GM12801 (cell line): ENCODE measurements around the gene MYL3.

Source experiments
- TF ChIP-seq, protein P1 (sequence below): IDR thresholded peaks from one replicate; pipeline ENCODE4 v1.5.1; 2011; ENCODE audit warnings: control low read depth; ENCODE audit not compliant: insufficient read length; ENCODE audit errors: extremely low read depth

Gene MYL3

DNA sequence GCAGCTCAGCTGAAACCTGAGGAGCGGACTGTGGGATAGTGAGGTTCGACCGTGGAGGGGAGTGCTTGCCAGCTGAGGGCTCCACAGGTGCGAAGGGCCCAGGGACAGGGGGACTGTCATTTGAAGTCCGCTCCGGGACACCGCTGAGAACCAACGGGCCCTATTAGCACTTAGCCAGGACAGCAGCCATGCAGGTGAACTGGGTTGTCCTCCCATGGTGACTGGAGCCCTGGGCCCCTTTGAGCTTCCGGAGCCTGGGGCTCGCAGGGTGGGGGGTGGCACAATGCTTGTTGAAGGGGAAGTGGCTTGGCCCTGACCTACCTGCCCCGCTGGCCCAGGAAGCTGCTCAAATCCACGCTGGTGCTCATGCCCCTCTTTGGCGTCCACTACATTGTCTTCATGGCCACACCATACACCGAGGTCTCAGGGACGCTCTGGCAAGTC, 39.0 kb upstream of the MYL3 start:
- TF ChIP-seq, protein P1, sequence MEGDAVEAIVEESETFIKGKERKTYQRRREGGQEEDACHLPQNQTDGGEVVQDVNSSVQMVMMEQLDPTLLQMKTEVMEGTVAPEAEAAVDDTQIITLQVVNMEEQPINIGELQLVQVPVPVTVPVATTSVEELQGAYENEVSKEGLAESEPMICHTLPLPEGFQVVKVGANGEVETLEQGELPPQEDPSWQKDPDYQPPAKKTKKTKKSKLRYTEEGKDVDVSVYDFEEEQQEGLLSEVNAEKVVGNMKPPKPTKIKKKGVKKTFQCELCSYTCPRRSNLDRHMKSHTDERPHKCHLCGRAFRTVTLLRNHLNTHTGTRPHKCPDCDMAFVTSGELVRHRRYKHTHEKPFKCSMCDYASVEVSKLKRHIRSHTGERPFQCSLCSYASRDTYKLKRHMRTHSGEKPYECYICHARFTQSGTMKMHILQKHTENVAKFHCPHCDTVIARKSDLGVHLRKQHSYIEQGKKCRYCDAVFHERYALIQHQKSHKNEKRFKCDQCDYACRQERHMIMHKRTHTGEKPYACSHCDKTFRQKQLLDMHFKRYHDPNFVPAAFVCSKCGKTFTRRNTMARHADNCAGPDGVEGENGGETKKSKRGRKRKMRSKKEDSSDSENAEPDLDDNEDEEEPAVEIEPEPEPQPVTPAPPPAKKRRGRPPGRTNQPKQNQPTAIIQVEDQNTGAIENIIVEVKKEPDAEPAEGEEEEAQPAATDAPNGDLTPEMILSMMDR: no peak

DNA sequence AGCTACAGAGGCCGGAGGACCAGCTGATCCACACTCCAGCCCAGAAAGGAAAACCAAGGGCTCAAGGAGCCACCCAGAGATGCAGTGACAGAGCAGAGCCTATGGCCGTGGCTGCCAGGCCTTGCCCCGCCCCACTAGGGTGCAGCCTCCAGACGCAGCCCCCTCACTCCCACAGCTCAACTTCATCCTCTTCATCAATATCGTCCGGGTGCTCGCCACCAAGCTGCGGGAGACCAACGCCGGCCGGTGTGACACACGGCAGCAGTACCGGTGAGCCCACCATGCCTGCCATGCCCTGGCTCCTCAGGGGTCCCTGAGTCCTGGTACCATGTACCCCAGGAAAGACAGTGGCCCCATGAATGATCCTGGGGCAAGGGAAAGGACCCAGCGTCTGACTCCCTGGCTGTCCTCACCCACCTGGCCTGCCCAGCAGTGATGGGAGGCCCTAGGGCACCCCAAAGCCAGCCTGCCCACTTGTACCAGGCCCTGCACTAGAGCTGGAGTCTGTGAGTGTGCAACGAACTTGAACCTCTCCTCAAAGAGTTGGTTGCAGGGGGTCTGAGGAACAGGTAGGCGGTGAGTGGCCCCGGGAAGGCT, 38.4 kb upstream of the MYL3 start:
- TF ChIP-seq, protein P1: no peak

DNA sequence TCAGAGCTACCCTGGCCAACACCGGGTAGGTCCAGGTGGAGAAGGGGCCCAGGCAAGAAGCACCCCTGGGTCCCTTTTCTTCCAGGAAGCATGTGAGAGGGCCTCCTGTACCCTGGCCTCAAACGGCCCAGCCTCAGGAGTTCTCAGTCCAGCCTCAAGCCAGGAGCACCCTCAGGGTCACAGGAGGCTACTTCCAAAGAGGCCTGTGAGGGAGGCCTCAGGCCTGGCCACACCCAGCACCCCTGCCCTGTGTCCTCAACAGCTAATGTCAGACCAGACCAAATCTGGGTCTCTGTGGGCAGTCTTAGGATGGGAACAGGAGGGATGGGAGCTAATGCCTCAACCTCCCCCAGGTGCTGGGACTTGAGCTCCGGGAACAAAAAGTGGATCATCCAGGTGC, 37.8 kb upstream of the MYL3 start:
- TF ChIP-seq, protein P1: no peak

DNA sequence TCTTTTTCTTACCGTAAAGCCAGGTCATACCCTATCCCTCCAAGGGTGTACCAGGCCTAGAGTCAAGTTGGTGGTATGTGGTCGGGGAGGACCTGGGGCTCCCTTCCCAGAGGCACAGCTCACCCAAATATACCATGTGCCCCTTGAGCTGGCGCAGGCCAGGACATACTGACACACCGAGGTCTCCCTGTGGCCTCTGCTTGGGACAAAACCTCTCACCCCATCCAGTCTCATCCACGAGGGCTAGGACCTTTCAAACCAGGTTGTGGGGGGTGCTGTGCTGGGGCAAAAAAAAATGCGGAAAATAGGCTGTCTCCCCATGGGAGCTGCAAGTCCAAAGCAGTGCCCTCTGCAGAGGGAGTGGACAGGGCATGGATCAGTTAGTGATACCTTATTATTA, 37.1 kb upstream of the MYL3 start:
- TF ChIP-seq, protein P1: no peak

DNA sequence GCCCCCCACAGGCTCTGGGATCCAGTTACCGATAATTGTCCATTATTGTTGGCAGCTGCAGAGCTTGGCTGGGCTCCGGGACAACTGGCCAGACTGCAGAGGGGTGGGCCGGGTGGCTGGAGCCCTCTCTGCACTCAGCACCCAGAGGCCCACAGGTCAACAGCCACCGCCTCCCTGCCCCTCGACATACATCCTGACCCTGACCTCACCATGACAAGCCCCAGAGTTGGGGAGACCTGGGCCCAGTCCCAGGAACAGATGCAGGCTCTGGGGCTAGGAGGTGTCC, 36.7 kb upstream of the MYL3 start:
- TF ChIP-seq, protein P1: no peak

DNA sequence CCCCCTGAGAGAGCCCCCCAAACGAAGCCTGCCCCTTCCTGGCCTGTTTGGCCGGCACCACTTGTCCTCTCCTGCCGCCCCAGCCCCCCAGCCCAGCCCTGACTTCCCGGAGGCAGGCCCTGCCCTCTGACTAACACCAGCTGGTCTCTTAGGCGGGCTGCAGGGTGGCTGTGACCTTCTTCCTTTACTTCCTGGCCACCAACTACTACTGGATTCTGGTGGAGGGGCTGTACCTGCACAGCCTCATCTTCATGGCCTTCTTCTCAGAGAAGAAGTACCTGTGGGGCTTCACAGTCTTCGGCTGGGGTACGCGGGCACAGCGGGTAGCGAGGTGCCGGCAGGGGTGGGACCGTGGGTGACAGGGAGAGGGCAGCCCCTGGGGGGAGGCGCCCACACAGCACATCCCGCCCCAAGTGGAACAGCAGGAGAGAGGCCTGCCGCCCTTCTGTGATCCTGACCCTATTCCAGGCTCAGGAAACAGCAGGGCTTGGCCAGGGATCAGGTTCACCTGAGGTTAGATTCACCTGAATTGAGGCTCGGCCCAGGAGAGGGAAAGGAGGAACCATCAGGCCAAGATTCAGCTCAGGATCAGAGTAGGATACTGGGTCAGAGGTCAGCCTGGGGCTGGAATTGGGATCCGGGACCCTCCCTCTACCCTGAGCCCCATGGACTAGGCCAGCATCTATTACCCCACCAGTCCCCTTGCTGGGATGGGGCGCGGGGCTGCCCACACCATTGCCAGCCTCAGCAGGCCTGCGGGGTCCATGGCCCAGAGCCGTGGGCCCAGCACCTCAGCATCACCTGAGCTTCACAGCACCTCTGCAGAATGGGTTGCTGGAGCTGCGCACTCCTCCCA, 36.1 kb upstream of the MYL3 start:
- TF ChIP-seq, protein P1: no peak

DNA sequence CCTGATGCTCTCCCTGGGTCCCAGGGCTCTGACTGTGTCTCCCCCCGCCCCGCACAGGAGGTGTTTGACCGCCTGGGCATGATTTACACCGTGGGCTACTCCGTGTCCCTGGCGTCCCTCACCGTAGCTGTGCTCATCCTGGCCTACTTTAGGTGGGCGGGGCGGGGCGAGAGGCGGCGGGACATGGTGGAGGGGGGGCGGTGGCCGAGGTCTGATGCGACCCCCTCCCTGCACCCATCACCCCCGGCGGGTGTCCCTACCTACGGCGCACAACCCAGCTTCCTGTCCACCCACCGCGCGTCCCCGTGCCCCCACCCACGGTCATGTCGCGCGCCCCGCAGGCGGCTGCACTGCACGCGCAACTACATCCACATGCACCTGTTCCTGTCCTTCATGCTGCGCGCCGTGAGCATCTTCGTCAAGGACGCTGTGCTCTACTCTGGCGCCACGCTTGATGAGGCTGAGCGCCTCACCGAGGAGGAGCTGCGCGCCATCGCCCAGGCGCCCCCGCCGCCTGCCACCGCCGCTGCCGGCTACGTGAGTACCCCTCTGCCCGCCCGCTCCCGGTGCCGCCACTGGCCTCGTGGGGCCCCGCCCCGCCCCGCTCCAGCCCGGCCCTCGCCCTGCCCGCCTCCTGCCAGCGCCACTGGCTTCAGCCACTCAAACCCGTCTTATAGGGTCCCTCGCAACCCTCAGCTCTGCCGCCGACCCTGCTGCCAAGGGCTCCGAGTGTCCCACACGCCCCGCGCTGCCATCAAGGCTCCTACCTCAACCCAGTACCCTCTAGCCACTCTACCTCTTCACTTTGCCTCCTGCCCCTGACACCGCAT, 35.3 kb upstream of the MYL3 start:
- TF ChIP-seq, protein P1: no peak
